Gastroesophageal sphincter (tissue), 3 donors: ENCODE results near the gene LYSET.
"Not testable (repeated sequence)": the region's sequence is repeated elsewhere in the genome, so short reads cannot be mapped to it uniquely, and the experiment has no call there.

ENCODE experiments used
- POLR2AphosphoS5 ChIP-seq: sonication (generic); formaldehyde crosslinking; IDR thresholded peaks from one replicate; pipeline ENCODE4 v1.6.1; 2017; ENCODE audit warnings: antibody characterized with exemption
- TF ChIP-seq, protein P1 (sequence below), 4 experiments: fragments of 200-600 bp in 2 of 4; fragments of 450-650 bp in 2 of 4; sonication (generic) in 1 of 4; IDR thresholded peaks; one replicate each; pipeline ENCODE4 v1.5.1; 2017 to 2019; ENCODE audit warnings: antibody characterized with exemption in 4 of 4, mild to moderate bottlenecking in 2 of 4, moderate library complexity in 2 of 4

DNA sequence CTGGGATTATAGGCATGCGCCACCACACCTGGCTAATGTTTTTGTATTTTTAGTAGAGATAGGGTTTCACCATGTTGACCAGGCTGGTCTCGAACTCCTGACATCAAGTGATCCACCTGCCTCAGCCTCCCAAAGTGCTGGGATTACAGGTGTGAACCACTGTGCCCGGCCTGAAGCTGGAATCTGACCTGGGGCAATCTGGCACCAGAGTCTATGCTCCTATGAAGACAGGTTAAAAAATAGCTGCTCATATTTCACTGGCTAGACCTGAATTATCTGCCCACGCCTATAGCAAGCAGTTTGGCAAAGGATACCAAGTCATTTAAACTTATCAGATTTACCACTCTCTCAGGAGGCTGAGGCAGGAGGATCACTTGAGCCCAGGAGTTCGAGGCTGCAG, 10.4 kb upstream of the LYSET start:
- not testable (repeated sequence) for TF ChIP-seq POLR2AphosphoS5
- TF ChIP-seq, protein P1, sequence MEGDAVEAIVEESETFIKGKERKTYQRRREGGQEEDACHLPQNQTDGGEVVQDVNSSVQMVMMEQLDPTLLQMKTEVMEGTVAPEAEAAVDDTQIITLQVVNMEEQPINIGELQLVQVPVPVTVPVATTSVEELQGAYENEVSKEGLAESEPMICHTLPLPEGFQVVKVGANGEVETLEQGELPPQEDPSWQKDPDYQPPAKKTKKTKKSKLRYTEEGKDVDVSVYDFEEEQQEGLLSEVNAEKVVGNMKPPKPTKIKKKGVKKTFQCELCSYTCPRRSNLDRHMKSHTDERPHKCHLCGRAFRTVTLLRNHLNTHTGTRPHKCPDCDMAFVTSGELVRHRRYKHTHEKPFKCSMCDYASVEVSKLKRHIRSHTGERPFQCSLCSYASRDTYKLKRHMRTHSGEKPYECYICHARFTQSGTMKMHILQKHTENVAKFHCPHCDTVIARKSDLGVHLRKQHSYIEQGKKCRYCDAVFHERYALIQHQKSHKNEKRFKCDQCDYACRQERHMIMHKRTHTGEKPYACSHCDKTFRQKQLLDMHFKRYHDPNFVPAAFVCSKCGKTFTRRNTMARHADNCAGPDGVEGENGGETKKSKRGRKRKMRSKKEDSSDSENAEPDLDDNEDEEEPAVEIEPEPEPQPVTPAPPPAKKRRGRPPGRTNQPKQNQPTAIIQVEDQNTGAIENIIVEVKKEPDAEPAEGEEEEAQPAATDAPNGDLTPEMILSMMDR (IDR thresholded peaks at IDR 0.05): not testable (repeated sequence)
